RPMI7951 (cell line): ENCODE data around the gene RRP8. TPM values are rescaled to one million over a fixed set of nuclear protein-coding genes. Genes with fewer than 3 reads are reported as not detected.

ENCODE experiments used
- DNase-seq: peaks from one replicate; pipeline ENCODE4 v3.0.0-alpha.2; 2012; ENCODE audit warnings: low read depth
- total RNA-seq: library from RNA; depleted of rRNA; stranded (reverse); fragments of >200 nt; shearing (Covaris generic); gene quantifications from 2 replicates; pipeline ENCODE4 v1.2.3, GENCODE V29; 2014

RRP8 gene
- total RNA-seq, 1 experiment from 2014 or later, result 20.7 TPM

GRCh38 chr11:6568191-6568918 lies 35.1 kb downstream of the RRP8 start:
- DNase-seq, result peak; percentile 50

GRCh38 chr11:6567371-6567745 lies 36.1 kb downstream of the RRP8 start:
- DNase-seq, result no peak

- DNase-seq, result no peak
Observed at GRCh38 chr11:6566704-6567370, 36.6 kb downstream of the RRP8 start.

GRCh38 chr11:6565988-6566703 lies 37.3 kb downstream of the RRP8 start:
- no peak for DNase-seq

- no peak for DNase-seq
Observed at GRCh38 chr11:6565325-6565724, 38.1 kb downstream of the RRP8 start.

- DNase-seq, result no peak
Observed at GRCh38 chr11:6563667-6564066, 39.7 kb downstream of the RRP8 start.

- DNase-seq, result no peak
Observed at GRCh38 chr11:6563121-6563619, 40.2 kb downstream of the RRP8 start.

GRCh38 chr11:6561288-6561687 lies 42.1 kb downstream of the RRP8 start:
- DNase-seq, result no peak

GRCh38 chr11:6559369-6559768 lies 44.0 kb downstream of the RRP8 start:
- no peak for DNase-seq

GRCh38 chr11:6557761-6558674 lies 45.4 kb downstream of the RRP8 start:
- DNase-seq, result no peak

GRCh38 chr11:6557063-6557462 lies 46.4 kb downstream of the RRP8 start:
- DNase-seq, result no peak

GRCh38 chr11:6556139-6556949 lies 47.1 kb downstream of the RRP8 start:
- DNase-seq, result no peak

GRCh38 chr11:6554828-6555706 lies 48.3 kb downstream of the RRP8 start:
- no peak for DNase-seq

- no peak for DNase-seq
Observed at GRCh38 chr11:6553634-6554033, 49.8 kb downstream of the RRP8 start.

GRCh38 chr11:6548641-6549040 lies 54.8 kb downstream of the RRP8 start:
- no peak for DNase-seq

- DNase-seq, result no peak
Observed at GRCh38 chr11:6548121-6548520, 55.3 kb downstream of the RRP8 start.

- DNase-seq, result no peak
Observed at GRCh38 chr11:6547177-6547576, 56.2 kb downstream of the RRP8 start.

- DNase-seq, result no peak
Observed at GRCh38 chr11:6546735-6547134, 56.7 kb downstream of the RRP8 start.

GRCh38 chr11:6545917-6546605 lies 57.4 kb downstream of the RRP8 start:
- DNase-seq, result no peak
